B cell (primary cell): Measurements from ENCODE around the gene ZDHHC7.

Experiments
- CTCF ChIP-seq: fragments of 200-600 bp; IDR thresholded peaks from one replicate; pipeline ENCODE4 v1.8.0; 2022; ENCODE audit warnings: antibody characterized with exemption, mild to moderate bottlenecking
- EZH2 ChIP-seq: IDR thresholded peaks from 2 replicates; pipeline ENCODE4 v1.6.1; 2012; ENCODE audit warnings: borderline replicate concordance, low read depth, mild to moderate bottlenecking, moderate library complexity, low read length; ENCODE audit not compliant: insufficient read depth, poor library complexity, severe bottlenecking

- TF ChIP-seq CTCF = no peak
- TF ChIP-seq EZH2 = no peak
These were observed 16.1 kb upstream of the ZDHHC7 start, which contains the start of gene KIAA0513 for GRCh38 chr16:85027349-85027957.
